Stimulated activated CD4-positive, alpha-beta T cell treated with anti-CD3 and anti-CD28 coated beads, Interleukin-4, amount 100 ng/mL, for 48 hours (primary cell): ENCODE data around the gene PRDM16.

Experiments
- DNase-seq, 2 donors: peaks; one replicate each; pipeline ENCODE4 v3.0.0-alpha.2; 2020; ENCODE audit warnings: low read depth in 2 of 2

The PRDM16 gene

GRCh38 chr1:3352952-3353331, 283.9 kb downstream of the PRDM16 start:
- DNase-seq = no peak

- DNase-seq = no peak
These were observed 284.9 kb downstream of the PRDM16 start for GRCh38 chr1:3353876-3354275.

- no peak for DNase-seq
These were observed 286.1 kb downstream of the PRDM16 start for GRCh38 chr1:3355089-3355488.

- DNase-seq = no peak
These were observed 287.2 kb downstream of the PRDM16 start for GRCh38 chr1:3355894-3356826.

GRCh38 chr1:3356827-3357460, 287.9 kb downstream of the PRDM16 start:
- DNase-seq = no peak

- DNase-seq = no peak
These were observed 288.7 kb downstream of the PRDM16 start for GRCh38 chr1:3357526-3358297.

GRCh38 chr1:3359351-3359750, 290.3 kb downstream of the PRDM16 start:
- no peak for DNase-seq

GRCh38 chr1:3359756-3360440, 290.9 kb downstream of the PRDM16 start:
- no peak for DNase-seq

GRCh38 chr1:3360646-3361257, 291.7 kb downstream of the PRDM16 start:
- no peak for DNase-seq

GRCh38 chr1:3363023-3363422, 294.0 kb downstream of the PRDM16 start:
- no peak for DNase-seq

GRCh38 chr1:3363756-3364155, 294.8 kb downstream of the PRDM16 start:
- DNase-seq = no peak

GRCh38 chr1:3364551-3364950, 295.5 kb downstream of the PRDM16 start:
- DNase-seq = no peak

- DNase-seq = no peak
These were observed 296.0 kb downstream of the PRDM16 start for GRCh38 chr1:3364983-3365382.

- DNase-seq = no peak
These were observed 296.6 kb downstream of the PRDM16 start for GRCh38 chr1:3365523-3366125.

- no peak for DNase-seq
These were observed 297.4 kb downstream of the PRDM16 start for GRCh38 chr1:3366126-3367051.

- DNase-seq = no peak
These were observed 298.4 kb downstream of the PRDM16 start for GRCh38 chr1:3367376-3367775.

- DNase-seq = no peak
These were observed 299.1 kb downstream of the PRDM16 start for GRCh38 chr1:3368059-3368458.

- no peak for DNase-seq
These were observed 299.9 kb downstream of the PRDM16 start for GRCh38 chr1:3368711-3369445.

GRCh38 chr1:3369446-3370076, 300.6 kb downstream of the PRDM16 start:
- DNase-seq = no peak
